GF-D8 (cell line): ENCODE data around the gene ACTN3.
"Not testable (repeated sequence)": the region's sequence is repeated elsewhere in the genome, so short reads cannot be mapped to it uniquely, and the experiment has no call there.

Source experiments
- DNase-seq: peaks from one replicate; lab custom pipeline; 2025; lab: John Stamatoyannopoulos, UW

Gene ACTN3

GRCh38 chr11:66600631-66601233, 54.0 kb downstream of the ACTN3 start:
- DNase-seq: no peak

DNA sequence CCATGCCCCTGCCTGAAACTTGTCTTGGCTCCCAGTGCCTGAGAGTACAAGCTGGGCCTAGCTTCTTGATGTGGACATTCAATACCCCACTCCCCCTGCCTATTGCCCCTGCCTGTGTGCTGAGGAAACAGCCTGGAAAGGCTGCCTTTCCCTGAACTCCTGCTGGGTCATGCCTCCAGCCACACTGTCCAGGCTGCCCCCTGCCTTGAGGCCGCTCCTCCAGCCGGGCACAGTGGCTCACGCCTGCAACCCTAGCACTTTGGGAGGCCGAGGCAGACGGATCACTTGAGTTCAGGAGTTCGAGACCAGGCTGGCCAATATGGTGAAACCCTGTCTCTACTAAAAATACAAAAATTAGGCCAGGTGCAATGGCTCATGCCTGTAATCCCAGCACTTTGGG, 56.4 kb downstream of the ACTN3 start:
- no peak for DNase-seq

DNA sequence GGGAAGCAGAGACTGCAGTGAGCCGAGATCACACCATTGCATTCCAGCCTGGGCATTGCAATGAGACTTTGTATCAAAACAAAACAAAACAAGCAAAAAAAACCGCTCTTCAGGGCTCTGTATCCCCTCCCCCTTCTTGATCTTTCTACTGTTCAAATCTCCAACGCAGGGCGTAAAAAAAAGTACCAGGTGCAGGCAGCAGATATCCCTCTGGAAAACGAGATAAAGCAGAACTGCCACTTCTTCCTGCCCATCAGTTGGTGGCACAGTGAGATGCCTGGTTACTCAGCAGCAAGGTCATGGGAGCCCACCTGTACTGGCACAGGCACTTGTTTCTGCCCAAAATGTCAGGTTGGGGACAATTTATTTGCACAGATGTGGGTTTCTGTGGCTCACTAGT, 57.5 kb downstream of the ACTN3 start:
- DNase-seq: no peak

- DNase-seq: not testable (repeated sequence)
These were observed 59.9 kb downstream of the ACTN3 start for GRCh38 chr11:66606608-66607007.

DNA sequence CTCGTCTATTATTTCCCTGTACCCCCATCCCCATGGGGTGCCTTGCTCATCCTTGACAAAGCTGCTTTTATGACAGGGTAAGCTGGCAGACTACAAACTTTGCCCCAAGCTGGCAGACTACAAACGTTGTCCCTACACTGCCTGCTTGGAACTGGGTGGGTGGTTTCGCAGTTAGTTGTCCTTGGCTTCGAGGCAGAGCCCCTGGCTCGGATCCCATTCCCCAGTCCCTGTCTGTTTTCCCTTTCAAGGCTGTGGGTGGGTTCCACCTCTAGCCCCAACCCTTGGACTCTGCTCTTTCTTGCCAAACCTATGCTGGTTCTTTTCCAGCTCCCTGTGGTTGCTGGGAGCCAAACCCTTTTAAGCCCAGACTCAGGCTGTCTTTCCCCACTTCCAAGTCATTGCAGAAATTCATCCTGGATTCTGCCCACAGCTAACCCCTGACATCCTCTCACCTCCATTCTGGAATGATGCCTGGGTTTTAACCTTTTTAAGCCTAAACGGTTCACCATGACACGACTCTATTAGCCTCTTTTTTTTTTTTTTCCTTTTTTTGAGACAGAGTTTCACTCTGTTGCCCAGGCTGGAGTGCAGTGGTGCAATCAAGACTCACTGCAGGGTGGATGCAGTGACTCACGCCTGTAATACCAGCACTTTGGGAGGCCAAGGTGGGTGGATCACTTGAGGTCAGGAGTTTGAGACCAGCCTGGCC, 60.6 kb downstream of the ACTN3 start:
- no peak for DNase-seq

- DNase-seq: no peak
These were observed 63.3 kb downstream of the ACTN3 start for GRCh38 chr11:66609721-66610617.

GRCh38 chr11:66612458-66612857, 65.8 kb downstream of the ACTN3 start:
- no peak for DNase-seq
